ENCODE results near the gene PHC2. TPM values are rescaled to one million over a fixed set of nuclear protein-coding genes. Genes with fewer than 3 reads are reported as not detected.
A peak's percentile ranks its signal among the peaks of the same experiment; 100 is the strongest.

The PHC2 gene
- polyA plus RNA-seq, 1 donor (not counting 4 experiments of a cell fraction or from before 2014, with no cell fraction given): 51.7 TPM

- no peaks in the 10 kb centered on the region for H3K27me3 ChIP-seq (ENCODE audit: control insufficient read depth, extremely low read depth, insufficient read depth, low read length)
- H3K4me2 ChIP-seq (ENCODE audit: control insufficient read depth, extremely low read depth, insufficient read depth, low read depth, low read length): no peak overlapping the region
- no peak overlapping the region for H3K9ac ChIP-seq (ENCODE audit: control insufficient read depth, extremely low read depth, insufficient read depth, low read length)
- TF ChIP-seq EZH2 (IDR thresholded peaks at IDR 0.05; ENCODE audit: low read length) (no peak), CTCF (optimal IDR thresholded peaks at IDR 0.05 in 1 of 3, IDR thresholded peaks at IDR 0.05 in 1 of 3, conservative IDR thresholded peaks at IDR 0.05 in 1 of 3; ENCODE audit: extremely low read depth in 1 of 3, insufficient read depth in 2 of 3, low read length in 3 of 3) (no peak)
- peaks cover 3% of the 10 kb centered on the region for H3K9me1 ChIP-seq (ENCODE audit: control insufficient read depth, extremely low read depth, insufficient read depth, low read length)
- FAIRE-seq: peak; percentile 20
- peaks cover 6 to 33% of the 10 kb centered on the region in 2 experiments for H3K36me3 ChIP-seq (ENCODE audit: control insufficient read depth in 2 of 2, extremely low read depth in 1 of 2, insufficient read depth in 2 of 2, low read length in 2 of 2)
- no peaks in the 10 kb centered on the region for H3K79me2 ChIP-seq (ENCODE audit: control insufficient read depth, insufficient read depth, low read length)
- peaks cover 20% of the 10 kb centered on the region for H3K4me1 ChIP-seq (ENCODE audit: control insufficient read depth, extremely low read depth, insufficient read depth, low read length)
- H3K9me3 ChIP-seq (ENCODE audit: control insufficient read depth, low read depth, low read length): no peaks in the 10 kb centered on the region
- H2AFZ ChIP-seq (ENCODE audit: control insufficient read depth, low read length): no peak overlapping the region
- H3K27ac ChIP-seq (ENCODE audit: control insufficient read depth, insufficient read depth, low read length): no peak overlapping the region
- H3K4me3 ChIP-seq (ENCODE audit: control insufficient read depth in 2 of 3, extremely low read depth in 1 of 3, insufficient read depth in 2 of 3, low read depth in 1 of 3, low read length in 3 of 3): no peak overlapping the region
- no peak for DNase-seq (ENCODE audit: low read depth, low spot score)
- H4K20me1 ChIP-seq (ENCODE audit: control insufficient read depth, extremely low read depth, insufficient read depth, low read length): peaks cover 3% of the 10 kb centered on the region
- dilution Hi-C loops (cut with MboI; ENCODE audit: extremely low pct_ligation_motif_present, low sequenced_read_pairs): no loop called here
These were observed 71.0 kb downstream of the PHC2 start for GRCh38 chr1:33359931-33360330.

- TF ChIP-seq EZH2 (IDR thresholded peaks at IDR 0.05; ENCODE audit: low read length) (no peak), CTCF (optimal IDR thresholded peaks at IDR 0.05 in 1 of 3, IDR thresholded peaks at IDR 0.05 in 1 of 3, conservative IDR thresholded peaks at IDR 0.05 in 1 of 3; ENCODE audit: extremely low read depth in 1 of 3, insufficient read depth in 2 of 3, low read length in 3 of 3) (no peak)
- H3K27ac ChIP-seq (ENCODE audit: control insufficient read depth, insufficient read depth, low read length): no peak overlapping the region
- FAIRE-seq: peak; percentile 44
These were observed 71.9 kb downstream of the PHC2 start for GRCh38 chr1:33358795-33359503.

More at GRCh38 chr1:33358795-33359503, 71.9 kb downstream of the PHC2 start:
- no peak overlapping the region for H3K4me2 ChIP-seq (ENCODE audit: control insufficient read depth, extremely low read depth, insufficient read depth, low read depth, low read length)
- no peaks in the 10 kb centered on the region for H4K20me1 ChIP-seq (ENCODE audit: control insufficient read depth, extremely low read depth, insufficient read depth, low read length)
- no peaks in the 10 kb centered on the region for H3K79me2 ChIP-seq (ENCODE audit: control insufficient read depth, insufficient read depth, low read length)
- dilution Hi-C loops (cut with MboI; ENCODE audit: extremely low pct_ligation_motif_present, low sequenced_read_pairs): no loop called here
- H3K9me1 ChIP-seq (ENCODE audit: control insufficient read depth, extremely low read depth, insufficient read depth, low read length): no peaks in the 10 kb centered on the region
- H3K36me3 ChIP-seq (ENCODE audit: control insufficient read depth in 2 of 2, extremely low read depth in 1 of 2, insufficient read depth in 2 of 2, low read length in 2 of 2): peaks cover 13 to 28% of the 10 kb centered on the region in 2 experiments
- H2AFZ ChIP-seq (ENCODE audit: control insufficient read depth, low read length): no peak overlapping the region
- no peak overlapping the region for H3K9ac ChIP-seq (ENCODE audit: control insufficient read depth, extremely low read depth, insufficient read depth, low read length)
- no peaks in the 10 kb centered on the region for H3K9me3 ChIP-seq (ENCODE audit: control insufficient read depth, low read depth, low read length)
- DNase-seq (ENCODE audit: low read depth, low spot score): no peak
- no peak overlapping the region for H3K4me3 ChIP-seq (ENCODE audit: control insufficient read depth in 2 of 3, extremely low read depth in 1 of 3, insufficient read depth in 2 of 3, low read depth in 1 of 3, low read length in 3 of 3)
- peaks cover 10% of the 10 kb centered on the region for H3K4me1 ChIP-seq (ENCODE audit: control insufficient read depth, extremely low read depth, insufficient read depth, low read length)
- no peaks in the 10 kb centered on the region for H3K27me3 ChIP-seq (ENCODE audit: control insufficient read depth, extremely low read depth, insufficient read depth, low read length)
